HG02943 (cell line): ENCODE results near the gene SIRT4.
"Not testable (repeated sequence)": the region's sequence is repeated elsewhere in the genome, so short reads cannot be mapped to it uniquely, and the experiment has no call there.

Source experiments
- ATAC-seq: cut with Tn5 transposase; IDR thresholded peaks from one replicate; pipeline ENCODE4 v1.9.1; 2021; ENCODE audit warnings: mild to moderate bottlenecking, low read depth, moderate library complexity; ENCODE audit not compliant: unreplicated experiment

SIRT4 gene

GRCh38 chr12:120301962-120302815 lies at the start of gene SIRT4:
Gene SIRT4, plus strand, starts transcription at chr12:120302321. Its CDS starts 1,241 bp downstream, at chr12:120303562.
- peak; percentile 96 for ATAC-seq

- ATAC-seq, result not testable (repeated sequence)
Observed at GRCh38 chr12:120253313-120253712, 48.8 kb upstream of the SIRT4 start.

- no peak for ATAC-seq
Observed at GRCh38 chr12:120254809-120255208, 47.3 kb upstream of the SIRT4 start.

- ATAC-seq, result no peak
Observed at GRCh38 chr12:120257041-120257821, 44.9 kb upstream of the SIRT4 start.

GRCh38 chr12:120258323-120258896 lies 43.7 kb upstream of the SIRT4 start:
- no peak for ATAC-seq

- ATAC-seq, result no peak
Observed at GRCh38 chr12:120259418-120260202, 42.5 kb upstream of the SIRT4 start.

- no peak for ATAC-seq
Observed at GRCh38 chr12:120260607-120261006, 41.5 kb upstream of the SIRT4 start.

GRCh38 chr12:120261951-120262851 lies 39.9 kb upstream of the SIRT4 start:
- no peak for ATAC-seq

- no peak for ATAC-seq
Observed at GRCh38 chr12:120262852-120263747, 39.0 kb upstream of the SIRT4 start.

- no peak for ATAC-seq
Observed at GRCh38 chr12:120263748-120264085, 38.4 kb upstream of the SIRT4 start.

- ATAC-seq, result no peak
Observed at GRCh38 chr12:120264086-120264903, 37.8 kb upstream of the SIRT4 start.

- ATAC-seq, result peak; percentile 17
Observed at GRCh38 chr12:120264904-120265472, 37.1 kb upstream of the SIRT4 start.

GRCh38 chr12:120265473-120266179 lies 36.5 kb upstream of the SIRT4 start, which contains the start of gene PXN:
Gene PXN, minus strand, starts transcription at chr12:120265730. Its CDS starts 101 bp downstream, at chr12:120265629.
- ATAC-seq, result peak; percentile 59

GRCh38 chr12:120266180-120266870 lies 35.8 kb upstream of the SIRT4 start:
- no peak for ATAC-seq

- no peak for ATAC-seq
Observed at GRCh38 chr12:120267736-120268135, 34.4 kb upstream of the SIRT4 start.

GRCh38 chr12:120276734-120277133 lies 25.4 kb upstream of the SIRT4 start:
- no peak for ATAC-seq
